CD4-positive, alpha-beta T cell treated with Interleukin-17A for 1 hour (primary cell): ENCODE measurements around the gene BRMS1.
A peak's percentile ranks its signal among the peaks of the same experiment; 100 is the strongest.
"Not testable (repeated sequence)": the region's sequence is repeated elsewhere in the genome, so short reads cannot be mapped to it uniquely, and the experiment has no call there.

Experiments used
- DNase-seq: peaks from one replicate; pipeline ENCODE4 v3.0.0-alpha.2; 2020

BRMS1 gene

GRCh38 chr11:66320289-66320688 is 24.6 kb downstream of the BRMS1 start:
- not testable (repeated sequence) for DNase-seq

- no peak for DNase-seq
Measured at GRCh38 chr11:66318600-66318970, 26.3 kb downstream of the BRMS1 start.

DNA sequence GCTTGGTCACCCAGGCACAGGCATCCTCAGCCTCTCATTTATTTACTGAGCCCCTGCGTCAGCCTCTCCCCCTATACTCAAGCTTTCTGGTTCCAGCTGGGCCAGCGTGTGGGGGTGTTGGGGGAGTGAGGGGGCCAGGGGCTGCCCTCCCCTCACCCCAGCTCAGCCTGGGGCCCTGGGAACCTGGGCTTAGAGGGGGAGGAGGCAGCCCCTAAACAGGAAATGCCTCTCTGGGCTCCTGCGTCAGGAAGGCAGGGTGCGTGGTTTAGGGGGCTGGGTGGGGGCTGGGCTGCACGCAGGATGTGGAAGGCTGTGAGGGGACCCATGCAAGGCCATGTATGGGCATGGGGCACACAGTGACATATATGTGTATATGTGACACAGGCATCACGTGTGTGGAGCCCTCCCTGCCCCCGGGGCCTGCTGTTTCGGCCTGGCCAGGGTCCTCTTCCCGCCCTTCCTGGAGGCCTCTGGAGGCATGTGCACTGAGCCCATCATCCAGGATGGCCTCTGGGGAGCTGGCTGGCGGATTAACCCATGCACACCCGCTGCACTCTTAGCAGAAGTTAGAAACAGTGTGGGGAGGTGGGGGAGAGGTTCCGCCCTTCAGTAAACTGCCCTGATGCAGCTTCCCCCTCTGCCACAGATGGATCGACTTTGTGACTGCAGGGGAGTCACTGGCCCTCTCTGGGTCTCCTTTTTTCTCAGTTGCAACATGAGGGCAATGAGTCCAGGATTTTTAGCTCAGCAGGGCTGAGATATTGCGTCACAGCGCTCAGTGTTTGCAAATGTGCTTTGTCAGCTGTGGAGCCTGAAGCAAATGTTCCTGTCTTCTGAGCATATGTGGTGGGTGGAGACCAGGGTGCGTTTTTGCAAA is 26.9 kb downstream of the BRMS1 start:
- DNase-seq: peak; percentile 75

DNA sequence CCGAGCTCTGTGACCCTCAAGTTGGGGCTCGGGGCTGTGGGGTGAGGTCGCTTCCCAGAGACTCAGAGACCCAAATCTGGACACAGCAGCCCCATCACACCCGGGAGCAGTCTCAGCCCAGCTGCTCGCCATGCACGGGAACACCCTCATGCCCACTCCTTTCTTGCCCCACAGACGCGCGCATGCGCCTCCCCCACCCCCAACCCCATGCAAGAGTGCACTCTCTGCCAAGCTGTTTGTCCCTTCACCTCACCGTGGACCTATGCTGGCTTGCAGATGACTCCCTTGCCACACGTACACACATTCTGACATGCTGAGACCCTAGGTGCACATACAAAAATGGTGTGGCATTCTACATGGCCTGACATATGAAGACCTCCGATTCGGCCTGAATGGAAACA is 27.6 kb downstream of the BRMS1 start:
- peak; percentile 45 for DNase-seq

GRCh38 chr11:66316849-66317251 is 28.1 kb downstream of the BRMS1 start, which contains the start of gene CD248:
TSS of gene CD248 (minus strand) at chr11:66317044. CDS start at chr11:66317027, 17 bp downstream.
- no peak for DNase-seq

DNA sequence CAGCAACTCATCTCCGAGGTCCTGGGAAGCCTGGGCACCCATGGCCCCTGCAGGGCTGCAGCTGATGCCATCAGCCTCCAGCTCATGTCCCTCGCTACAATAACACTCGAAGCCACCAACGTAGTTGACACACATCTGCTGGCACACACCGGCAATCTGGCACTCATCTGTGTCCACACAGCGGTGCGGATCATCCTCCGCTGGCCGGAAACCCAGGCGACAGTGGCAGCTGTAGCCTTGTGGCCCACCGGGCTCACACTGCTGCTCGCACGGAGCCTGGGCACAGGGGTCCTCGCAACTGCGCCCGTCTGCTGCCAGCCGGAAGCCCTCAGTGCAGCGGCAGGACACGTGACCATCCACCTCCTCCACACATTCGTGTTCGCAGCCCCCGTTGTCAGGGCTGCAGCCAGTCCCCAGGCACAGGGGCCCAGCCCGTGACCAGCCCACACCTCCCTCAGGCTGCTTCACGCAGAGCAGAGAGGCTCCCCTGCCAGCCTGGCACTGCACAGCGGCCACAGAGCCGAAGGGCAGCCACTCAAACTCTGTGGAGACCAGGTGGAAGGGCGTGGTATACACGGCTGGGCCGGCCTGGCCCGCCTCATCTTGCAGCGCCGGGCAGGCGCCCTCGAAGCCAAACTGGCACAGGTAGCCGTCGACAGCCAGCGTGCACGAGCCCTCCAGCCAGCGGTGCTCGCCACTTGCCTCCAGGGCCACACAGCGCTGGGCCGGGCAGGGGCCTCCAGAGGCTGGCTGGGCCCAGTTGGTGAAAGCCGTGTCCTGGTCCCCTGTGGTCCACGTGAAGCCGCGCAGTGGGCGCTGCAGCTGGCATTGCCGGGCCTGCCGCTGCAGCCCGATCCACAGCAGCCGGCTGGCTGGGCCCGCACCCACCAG is 28.7 kb downstream of the BRMS1 start:
- no peak for DNase-seq

- no peak for DNase-seq
Measured at GRCh38 chr11:66315498-66315885, 29.4 kb downstream of the BRMS1 start.

DNA sequence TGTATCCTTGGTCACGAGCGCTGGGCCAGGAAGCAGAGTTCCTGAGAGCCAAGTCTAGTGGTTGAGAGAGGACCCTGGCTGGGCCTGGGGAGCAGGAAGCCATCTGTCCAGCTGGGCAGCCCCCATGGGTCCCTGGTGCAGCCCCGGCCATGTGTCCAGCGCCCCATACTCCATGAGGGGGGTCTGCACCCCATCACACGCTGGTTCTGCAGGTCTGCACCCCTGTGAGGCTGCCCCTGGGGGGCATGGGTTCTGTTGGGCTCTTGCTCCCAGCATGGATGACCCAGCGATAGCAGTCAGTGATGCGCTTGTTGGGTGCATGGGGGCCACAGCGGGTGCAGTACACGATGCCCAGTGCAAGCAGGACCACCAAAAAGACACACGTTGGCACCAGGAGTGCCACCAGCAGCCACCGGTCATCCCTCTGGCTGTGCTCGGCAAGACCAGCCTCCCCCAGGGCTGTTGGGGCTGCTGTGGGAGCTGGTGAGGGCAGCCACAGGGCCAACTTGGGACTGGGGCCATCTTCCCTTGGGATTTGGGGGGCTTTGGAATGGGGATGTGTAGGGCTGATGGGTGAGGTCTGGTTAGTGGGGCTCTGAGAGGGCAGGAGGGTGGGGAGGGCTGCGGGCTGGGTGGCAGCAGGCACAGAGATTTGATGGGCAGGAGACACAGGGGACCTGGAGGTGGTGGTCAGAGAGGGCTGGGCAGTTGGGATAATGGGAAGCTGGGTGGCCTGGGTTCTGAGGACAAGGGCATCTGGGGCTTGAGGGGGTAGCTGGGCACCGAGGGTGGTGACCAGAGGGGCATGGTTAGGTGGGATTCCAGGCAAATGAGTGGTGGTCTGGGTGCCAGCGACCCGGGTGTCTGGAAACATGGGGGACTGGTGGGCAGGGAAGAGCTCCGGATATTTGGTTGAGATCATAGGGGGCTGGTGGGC is 30.1 kb downstream of the BRMS1 start:
- no peak for DNase-seq

DNA sequence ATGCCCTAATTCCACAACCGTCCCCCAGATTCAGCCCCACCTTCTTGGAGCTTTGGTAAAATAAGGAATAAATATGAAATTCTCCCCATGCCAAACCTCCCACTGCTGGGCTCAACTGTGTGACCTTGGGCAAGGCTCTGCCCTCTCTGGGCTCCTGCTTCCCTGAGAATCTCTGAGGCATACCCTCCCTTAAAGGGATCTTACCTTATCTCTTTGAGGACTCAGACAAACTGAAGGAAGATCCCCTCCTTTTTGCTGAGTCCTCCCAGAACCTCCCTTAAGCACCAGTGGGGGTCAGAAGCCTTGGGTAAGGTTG is 30.8 kb downstream of the BRMS1 start:
- no peak for DNase-seq

DNA sequence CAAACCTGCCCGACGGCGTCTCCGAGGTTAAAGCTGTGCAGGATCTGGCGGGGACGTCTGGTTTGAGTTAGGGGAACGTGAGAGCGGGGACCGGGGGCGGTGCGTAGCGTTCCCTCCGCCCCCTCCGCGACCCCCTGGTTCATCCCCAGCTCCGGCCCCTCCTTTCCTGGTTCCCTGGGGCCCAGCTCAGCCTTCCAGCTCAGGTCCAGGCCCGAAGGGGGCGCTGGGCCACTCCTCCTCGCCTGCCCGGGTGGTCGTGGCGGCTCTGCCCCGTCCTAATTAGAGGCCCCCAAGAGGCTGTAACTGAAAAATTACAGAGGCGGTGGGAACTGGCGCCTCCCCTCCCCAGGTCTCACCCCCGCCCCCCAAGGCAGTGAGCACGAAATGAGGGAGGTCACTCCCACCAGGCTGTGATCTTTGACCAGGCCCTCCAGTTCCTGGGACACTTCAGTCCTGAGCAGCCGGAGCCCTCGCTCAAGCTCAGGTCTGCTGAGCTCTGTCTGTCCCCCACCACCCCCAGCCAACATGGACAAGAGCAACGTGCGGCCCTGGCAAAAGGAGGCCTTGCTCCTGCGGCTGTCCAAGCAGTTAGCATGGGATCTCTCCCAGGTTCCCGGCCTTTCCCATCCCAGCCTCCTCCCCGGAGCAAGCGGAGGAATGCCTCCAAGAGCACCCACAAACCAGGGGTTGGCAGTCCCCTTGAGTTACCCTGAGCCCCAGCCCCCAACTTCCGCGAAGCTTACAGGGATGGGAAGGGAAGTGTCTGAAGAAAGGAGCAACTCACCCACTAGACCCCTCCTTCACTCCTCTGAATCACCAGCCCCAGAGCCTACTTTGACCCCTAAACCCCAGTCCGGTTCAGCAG is 31.4 kb downstream of the BRMS1 start:
- DNase-seq: no peak

- peak; percentile 99 for DNase-seq
Measured at GRCh38 chr11:66312549-66313320, 32.2 kb downstream of the BRMS1 start.

DNA sequence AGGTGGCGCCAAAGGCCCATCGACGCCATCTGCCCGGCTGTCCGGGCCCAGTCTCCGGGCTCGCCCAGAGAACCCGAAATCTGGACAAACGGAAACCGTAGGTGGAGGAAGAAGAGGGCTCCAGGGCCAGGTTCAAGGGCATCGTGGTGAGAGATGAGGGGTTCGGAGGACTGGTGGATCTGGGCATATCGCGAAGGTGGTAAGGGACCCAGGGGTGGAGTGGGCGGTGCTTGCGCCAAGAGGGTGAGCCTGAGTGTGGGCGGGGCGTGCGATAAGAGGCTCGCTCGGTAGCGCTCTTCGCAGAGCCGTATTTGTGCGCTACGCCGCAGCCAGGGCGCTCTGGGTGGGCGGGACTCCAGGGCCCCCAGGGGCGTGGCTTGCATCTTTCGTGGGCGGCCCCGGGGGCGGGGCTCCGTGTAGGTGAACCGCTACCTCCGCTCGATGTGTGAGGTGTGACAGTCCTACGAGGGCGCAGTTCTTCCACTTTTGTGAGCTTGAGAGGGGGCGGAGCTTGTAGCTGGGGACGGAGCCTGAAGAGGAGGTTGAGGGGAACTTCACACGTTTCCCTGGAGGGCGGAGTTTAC is 32.8 kb downstream of the BRMS1 start:
- peak; percentile 99 for DNase-seq

GRCh38 chr11:66311470-66311964 is 33.4 kb downstream of the BRMS1 start:
- DNase-seq: no peak

DNA sequence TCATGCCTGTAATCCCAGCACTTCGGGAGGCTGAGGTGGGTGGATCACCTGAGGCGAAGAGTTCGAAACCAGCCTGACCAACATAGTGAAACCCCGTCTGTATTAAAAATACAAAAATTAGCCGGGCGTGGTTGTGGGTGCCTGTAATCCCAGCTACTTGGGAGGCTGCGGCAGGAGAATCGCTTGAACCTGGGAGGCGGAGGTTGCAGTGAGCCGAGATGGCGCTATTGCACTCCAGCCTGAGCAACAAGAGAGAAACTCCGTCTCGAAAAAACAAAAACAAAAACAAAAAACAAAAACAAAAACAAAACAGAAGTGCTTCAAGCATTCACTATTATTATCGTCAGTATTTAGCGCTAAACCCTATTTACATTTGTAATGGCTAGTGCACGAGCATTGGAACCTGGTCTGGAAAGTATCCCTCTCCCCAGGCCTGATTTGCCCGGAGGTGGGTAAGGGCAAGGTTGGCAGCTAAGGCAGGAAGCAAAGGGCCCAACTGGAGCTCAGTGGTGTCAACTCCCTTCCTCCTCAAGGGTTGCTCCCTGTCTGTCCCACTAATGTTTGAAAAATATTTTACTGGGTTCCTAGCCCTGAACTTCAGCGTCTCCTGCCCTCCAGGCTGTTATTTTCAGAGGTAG is 34.0 kb downstream of the BRMS1 start:
- DNase-seq: not testable (repeated sequence)

GRCh38 chr11:66310324-66310723 is 34.6 kb downstream of the BRMS1 start:
- DNase-seq: no peak

- DNase-seq: no peak
Measured at GRCh38 chr11:66309475-66309874, 35.4 kb downstream of the BRMS1 start.

DNA sequence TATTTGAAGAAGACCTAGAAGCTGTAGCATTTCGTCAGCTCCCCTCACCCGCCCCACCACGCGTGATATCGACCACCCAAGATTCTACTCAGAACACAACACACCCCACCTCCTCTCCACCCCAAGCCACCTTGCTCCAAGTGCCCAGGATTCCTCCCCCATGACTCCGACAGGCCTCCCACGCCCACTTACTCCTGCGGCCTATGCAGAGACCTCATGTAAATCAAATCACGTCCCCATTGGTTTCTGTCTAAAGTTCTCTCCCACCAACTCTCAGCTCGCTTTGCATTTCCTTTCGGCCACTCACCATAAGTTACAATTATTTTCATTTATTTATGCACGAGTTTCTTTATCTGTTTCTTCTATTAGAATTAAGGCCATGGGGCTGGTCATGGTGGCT is 42.2 kb downstream of the BRMS1 start:
- DNase-seq: no peak

- no peak for DNase-seq
Measured at GRCh38 chr11:66299186-66299585, 45.7 kb downstream of the BRMS1 start.

- no peak for DNase-seq
Measured at GRCh38 chr11:66297610-66298009, 47.3 kb downstream of the BRMS1 start.
